Naive thymus-derived CD4-positive, alpha-beta T cell (primary cell): ENCODE measurements around the gene CREB5. TPM values are rescaled to one million over a fixed set of nuclear protein-coding genes. Genes with fewer than 3 reads are reported as not detected.

ENCODE experiments used
- ATAC-seq: fragments of 150-1000 bp; cut with Tn5 transposase; 2 replicates; pipeline ENCODE4 v1.10.0; 2021; ENCODE audit warnings: mild to moderate bottlenecking, moderate library complexity
- CTCF ChIA-PET: fragments of 350-600 bp; sonication (Branson Sonifier 250); formaldehyde crosslinking; loops from one replicate; lab custom pipeline; 2021; ENCODE audit warnings: antibody characterized with exemption; lab: Charles Lee
- POLR2A ChIA-PET: fragments of 350-600 bp; sonication (Branson Sonifier 250); formaldehyde crosslinking; loops from one replicate; lab custom pipeline; 2021; ENCODE audit warnings: antibody characterized with exemption, inconsistent platforms; lab: Charles Lee
- DNase-seq, 9 donors: peaks; one replicate each; pipeline versions ENCODE4 v3.0.0 to v3.0.0-alpha.2; 2020 to 2022; ENCODE audit warnings: mixed read lengths in 1 of 9
- H3K27ac ChIP-seq: one replicate; pipeline ENCODE4 v1.7.0; 2013; ENCODE audit warnings: mild to moderate bottlenecking, low read depth, low read length, moderate library complexity
- H3K27me3 ChIP-seq, 2 donors: one replicate each; pipeline ENCODE4 v1.7.0; 2013; ENCODE audit warnings: low read length in 2 of 2, mild to moderate bottlenecking in 2 of 2, moderate library complexity in 2 of 2; ENCODE audit not compliant: control insufficient read depth in 2 of 2, insufficient read depth in 2 of 2
- H3K36me3 ChIP-seq, 3 experiments: 1 replicate in 2 of 3; 2 replicates in 1 of 3; pipeline ENCODE4 v1.7.0; 2013; ENCODE audit warnings: low read length in 3 of 3, mild to moderate bottlenecking in 3 of 3, moderate library complexity in 1 of 3; ENCODE audit not compliant: insufficient read depth in 3 of 3, control insufficient read depth in 2 of 3
- H3K4me1 ChIP-seq, 2 donors: one replicate each; pipeline ENCODE4 v1.7.0; 2013; ENCODE audit warnings: low read length in 2 of 2, mild to moderate bottlenecking in 2 of 2, moderate library complexity in 1 of 2; ENCODE audit not compliant: control insufficient read depth in 2 of 2, insufficient read depth in 2 of 2
- H3K4me3 ChIP-seq: 2 replicates; pipeline ENCODE4 v1.7.0; 2013; ENCODE audit warnings: mild to moderate bottlenecking, low read length
- H3K9me3 ChIP-seq, 3 experiments: 1 replicate in 2 of 3; 2 replicates in 1 of 3; pipeline ENCODE4 v1.7.0; 2013; ENCODE audit warnings: low read length in 3 of 3; ENCODE audit not compliant: control insufficient read depth in 2 of 3
- H3K27ac Mint-ChIP-seq, 9 donors: one replicate each; pipeline ENCODE4 v1.8.0; 2020 to 2022; ENCODE audit warnings: mixed read lengths in 9 of 9, mild to moderate bottlenecking in 8 of 9, moderate library complexity in 5 of 9, inconsistent platforms in 2 of 9
- H3K27me3 Mint-ChIP-seq, 5 donors: one replicate each; pipeline ENCODE4 v1.8.0; 2021 to 2022; ENCODE audit warnings: mixed read lengths in 5 of 5, mild to moderate bottlenecking in 1 of 5
- H3K36me3 Mint-ChIP-seq, 5 donors: one replicate each; pipeline ENCODE4 v1.8.0; 2020 to 2022; ENCODE audit warnings: mixed read lengths in 5 of 5, mild to moderate bottlenecking in 3 of 5, inconsistent platforms in 1 of 5
- H3K4me1 Mint-ChIP-seq, 7 donors: one replicate each; pipeline ENCODE4 v1.8.0; 2020 to 2022; ENCODE audit warnings: mixed read lengths in 7 of 7, mild to moderate bottlenecking in 3 of 7, inconsistent platforms in 1 of 7
- H3K4me3 Mint-ChIP-seq, 10 donors: one replicate each; pipeline ENCODE4 v1.8.0; 2020 to 2022; ENCODE audit warnings: mild to moderate bottlenecking in 10 of 10, mixed read lengths in 10 of 10, moderate library complexity in 6 of 10, inconsistent platforms in 2 of 10
- H3K9me3 Mint-ChIP-seq, 11 donors: one replicate each; pipeline ENCODE4 v1.8.0; 2020 to 2022; ENCODE audit warnings: mixed read lengths in 11 of 11, mild to moderate bottlenecking in 4 of 11, inconsistent platforms in 1 of 11, moderate library complexity in 1 of 11
- intact Hi-C, 2 donors: fragments of 100-400 bp; cut with micrococcal nuclease; formaldehyde crosslinking; loops; one replicate each; pipeline ENCODE4 v1.15.1; 2023
- polyA plus RNA-seq, 2 donors: library from polyadenylated mRNA; unstranded; fragments of 300-500 nt; fragmentation: Illumina TruSeq; gene quantifications; one replicate each; pipeline ENCODE4 v1.2.3, GENCODE V29; 2021
- total RNA-seq, 6 experiments: library from RNA in 5 of 6; stranded (reverse) in 5 of 6; gene quantifications; 1 replicate in 5 of 6; 2 replicates in 1 of 6; pipeline ENCODE4 v1.2.3 and lab custom pipeline; 2021 to 2026

CREB5 gene
- total and polyA plus RNA-seq, 7 experiments from 2014 or later, result 0.22 to 18.4 (median 3.6) TPM; not detected in 4

DNA sequence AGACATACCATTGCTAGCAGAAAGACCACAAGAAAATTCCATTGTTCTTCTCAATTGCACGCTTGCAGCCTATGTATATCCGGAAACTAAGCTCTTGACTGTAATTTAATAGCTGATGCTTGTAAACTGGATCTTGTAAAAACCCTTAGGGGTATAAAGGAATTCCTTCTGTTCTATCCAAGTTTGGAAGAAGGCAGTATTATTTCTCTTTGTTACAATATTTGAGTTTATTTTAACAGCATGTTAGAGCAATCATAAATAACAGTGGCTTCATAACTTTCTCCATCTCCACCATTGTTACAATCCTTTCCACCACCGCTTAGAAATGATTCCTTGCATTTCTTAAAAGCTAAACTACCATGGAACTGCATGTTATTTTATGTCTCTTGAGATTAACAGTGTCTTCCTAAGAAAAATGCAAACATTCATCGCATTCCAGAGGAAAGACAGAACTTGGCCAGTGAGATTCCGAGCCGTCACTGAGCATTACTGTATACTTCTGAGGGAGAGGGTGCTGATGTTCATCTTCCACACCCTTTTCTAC is 453.4 kb downstream of the CREB5 start:
- Mint-ChIP-seq H3K27ac (no peak overlapping the region), H3K36me3 (no peaks in the 10 kb centered on the region), H3K27me3 (peaks cover 5 to 45% (median 31%) of the 10 kb centered on the region in 5 donors), H3K4me1 (no peaks in the 10 kb centered on the region), H3K4me3 (no peak overlapping the region), H3K9me3 (no peaks in the 10 kb centered on the region)
- H3K4me1 ChIP-seq, result no peaks in the 10 kb centered on the region
- DNase-seq, result no peak
- H3K36me3 ChIP-seq, result no peaks in the 10 kb centered on the region
- no peak for ATAC-seq
- H3K4me3 ChIP-seq, result no peak overlapping the region
- CTCF ChIA-PET, result no interaction called here
- intact Hi-C loops, result no loop called here
- H3K9me3 ChIP-seq, result no peaks in the 10 kb centered on the region
- POLR2A ChIA-PET, result no interaction called here
- H3K27me3 ChIP-seq, result peaks cover 0 to 5% of the 10 kb centered on the region in 2 donors
- H3K27ac ChIP-seq, result no peak overlapping the region

DNA sequence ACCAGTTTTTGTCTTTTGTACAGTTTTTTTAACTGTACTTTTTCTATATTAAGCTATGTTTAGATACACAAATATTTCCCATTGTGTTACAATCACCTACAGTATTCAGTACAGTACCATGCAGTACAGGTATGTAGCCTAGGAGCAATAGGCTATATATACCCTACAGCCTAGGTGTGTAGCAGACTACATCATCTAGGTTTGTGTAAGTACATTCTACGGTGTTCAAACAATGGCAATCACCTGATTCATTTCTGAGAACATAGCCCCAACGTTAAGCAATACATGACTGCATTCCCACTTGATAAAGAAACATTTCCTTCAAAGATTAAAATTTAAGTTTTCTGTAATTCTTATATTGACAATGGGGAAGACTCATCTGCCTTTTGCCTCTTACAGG is 456.4 kb downstream of the CREB5 start:
- H3K4me1 ChIP-seq, result no peaks in the 10 kb centered on the region
- no peaks in the 10 kb centered on the region for H3K9me3 Mint-ChIP-seq
- H3K27ac ChIP-seq, result no peak overlapping the region
- CTCF ChIA-PET, result no interaction called here
- H3K36me3 Mint-ChIP-seq, result no peaks in the 10 kb centered on the region
- intact Hi-C loops, result no loop called here
- H3K27ac Mint-ChIP-seq, result no peak overlapping the region
- peaks cover 5 to 34% (median 24%) of the 10 kb centered on the region in 5 donors for H3K27me3 Mint-ChIP-seq
- DNase-seq, result no peak
- no peaks in the 10 kb centered on the region for H3K4me1 Mint-ChIP-seq
- H3K4me3 ChIP-seq, result no peak overlapping the region
- POLR2A ChIA-PET, result no interaction called here
- no peaks in the 10 kb centered on the region for H3K27me3 ChIP-seq
- H3K36me3 ChIP-seq, result no peaks in the 10 kb centered on the region
- H3K4me3 Mint-ChIP-seq, result no peak overlapping the region
- no peaks in the 10 kb centered on the region for H3K9me3 ChIP-seq
- ATAC-seq, result no peak

GRCh38 chr7:28871077-28871476 is 458.8 kb downstream of the CREB5 start:
- Mint-ChIP-seq H3K4me3 (no peak overlapping the region), H3K9me3 (no peaks in the 10 kb centered on the region), H3K27me3 (peaks cover 5 to 33% (median 23%) of the 10 kb centered on the region in 5 donors), H3K4me1 (no peaks in the 10 kb centered on the region), H3K36me3 (no peaks in the 10 kb centered on the region), H3K27ac (no peak overlapping the region)
- H3K27me3 ChIP-seq, result no peaks in the 10 kb centered on the region
- no peak for ATAC-seq
- no peaks in the 10 kb centered on the region for H3K9me3 ChIP-seq
- intact Hi-C loops, result no loop called here
- H3K4me1 ChIP-seq, result no peaks in the 10 kb centered on the region
- ChIA-PET POLR2A (no interaction called here), CTCF (no interaction called here)
- DNase-seq, result no peak
- no peak overlapping the region for H3K27ac ChIP-seq
- no peaks in the 10 kb centered on the region for H3K36me3 ChIP-seq
- H3K4me3 ChIP-seq, result no peak overlapping the region

- DNase-seq (no peak), ATAC-seq (no peak)
- no peak overlapping the region for H3K4me3 ChIP-seq
- CTCF ChIA-PET, result no interaction called here
- POLR2A ChIA-PET, result no interaction called here
- no peaks in the 10 kb centered on the region for H3K4me1 ChIP-seq
- Mint-ChIP-seq H3K36me3 (no peaks in the 10 kb centered on the region), H3K9me3 (no peaks in the 10 kb centered on the region), H3K27me3 (peaks cover 2 to 33% (median 19%) of the 10 kb centered on the region in 5 donors), H3K27ac (no peak overlapping the region), H3K4me3 (no peak overlapping the region), H3K4me1 (no peaks in the 10 kb centered on the region)
- intact Hi-C loops, result no loop called here
- no peaks in the 10 kb centered on the region for H3K27me3 ChIP-seq
- no peak overlapping the region for H3K27ac ChIP-seq
- H3K9me3 ChIP-seq, result no peaks in the 10 kb centered on the region
- no peaks in the 10 kb centered on the region for H3K36me3 ChIP-seq
Measured at GRCh38 chr7:28871631-28872030, 459.3 kb downstream of the CREB5 start.

DNA sequence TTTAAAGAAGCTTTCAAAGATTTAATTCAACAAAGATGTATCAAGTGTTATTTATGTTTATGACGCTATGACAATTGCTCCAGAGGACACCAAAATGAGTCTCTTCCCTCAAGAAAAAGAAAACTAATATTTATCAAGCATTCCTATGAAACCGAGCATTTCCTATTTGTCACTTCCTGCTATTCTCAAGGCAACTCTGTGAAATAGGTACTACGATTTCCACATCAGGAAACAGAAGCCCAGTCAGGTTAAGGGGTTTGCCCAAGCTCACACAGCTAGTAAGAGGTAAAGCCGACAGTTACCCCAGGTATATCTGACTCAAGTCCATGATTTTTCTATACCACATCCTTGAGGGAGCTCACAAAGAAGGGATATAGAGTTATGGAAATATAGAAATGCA is 459.9 kb downstream of the CREB5 start:
- Mint-ChIP-seq H3K36me3 (no peaks in the 10 kb centered on the region), H3K27me3 (peaks cover 2 to 33% (median 13%) of the 10 kb centered on the region in 5 donors), H3K27ac (no peak overlapping the region), H3K4me3 (no peak overlapping the region), H3K9me3 (no peaks in the 10 kb centered on the region), H3K4me1 (no peaks in the 10 kb centered on the region)
- CTCF ChIA-PET, result interaction anchor here (0.6 kb wide), 1 partner anchor 32 kb away, joined by 3 read pairs; no protein-coding TSS in a partner anchor
- POLR2A ChIA-PET, result no interaction called here
- ATAC-seq (no peak), DNase-seq (no peak)
- no peaks in the 10 kb centered on the region for H3K27me3 ChIP-seq
- H3K4me1 ChIP-seq, result no peaks in the 10 kb centered on the region
- H3K27ac ChIP-seq, result no peak overlapping the region
- no peaks in the 10 kb centered on the region for H3K36me3 ChIP-seq
- H3K4me3 ChIP-seq, result no peak overlapping the region
- H3K9me3 ChIP-seq, result no peaks in the 10 kb centered on the region
- intact Hi-C loops, result no loop called here

GRCh38 chr7:28873365-28873764 is 461.0 kb downstream of the CREB5 start:
- Histone ChIP-seq H3K36me3 (no peaks in the 10 kb centered on the region), H3K4me1 (no peaks in the 10 kb centered on the region), H3K27ac (no peak overlapping the region), H3K27me3 (no peaks in the 10 kb centered on the region), H3K9me3 (no peaks in the 10 kb centered on the region), H3K4me3 (no peak overlapping the region)
- intact Hi-C loops, result no loop called here
- H3K9me3 Mint-ChIP-seq, result no peaks in the 10 kb centered on the region
- DNase-seq (no peak), ATAC-seq (no peak)
- no peaks in the 10 kb centered on the region for H3K4me1 Mint-ChIP-seq
- no peak overlapping the region for H3K27ac Mint-ChIP-seq
- peaks cover 2 to 33% (median 10%) of the 10 kb centered on the region in 5 donors for H3K27me3 Mint-ChIP-seq
- POLR2A ChIA-PET, result no interaction called here
- CTCF ChIA-PET, result no interaction called here
- H3K4me3 Mint-ChIP-seq, result no peak overlapping the region
- H3K36me3 Mint-ChIP-seq, result no peaks in the 10 kb centered on the region

DNA sequence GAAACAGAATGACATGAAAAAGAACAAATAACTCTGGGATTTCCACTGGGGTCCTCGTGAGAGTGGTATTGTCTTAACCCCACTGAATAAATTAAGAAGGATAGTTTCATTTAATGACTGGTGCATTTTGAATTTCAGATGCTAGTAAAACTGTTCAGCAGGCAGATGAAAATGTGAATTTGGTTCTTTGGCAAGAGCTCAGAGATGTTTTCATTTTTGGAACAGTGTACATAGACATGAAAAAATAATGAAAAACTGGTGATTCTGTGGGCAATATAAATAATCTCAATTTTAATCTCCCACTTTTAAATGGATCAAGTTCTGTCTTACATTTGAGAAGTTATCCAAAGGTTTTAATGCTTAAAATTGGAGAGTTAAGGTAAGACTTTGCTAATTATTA is 461.7 kb downstream of the CREB5 start:
- no peaks in the 10 kb centered on the region for H3K4me1 Mint-ChIP-seq
- POLR2A ChIA-PET, result no interaction called here
- no peak for DNase-seq
- Histone ChIP-seq H3K36me3 (no peaks in the 10 kb centered on the region), H3K9me3 (no peaks in the 10 kb centered on the region), H3K4me3 (no peak overlapping the region), H3K27ac (no peak overlapping the region), H3K4me1 (no peaks in the 10 kb centered on the region), H3K27me3 (no peaks in the 10 kb centered on the region)
- no peaks in the 10 kb centered on the region for H3K36me3 Mint-ChIP-seq
- CTCF ChIA-PET, result no interaction called here
- peaks cover 2 to 38% (median 15%) of the 10 kb centered on the region in 5 donors for H3K27me3 Mint-ChIP-seq
- H3K9me3 Mint-ChIP-seq, result no peaks in the 10 kb centered on the region
- intact Hi-C loops, result no loop called here
- no peak for ATAC-seq
- no peak overlapping the region for H3K27ac Mint-ChIP-seq
- H3K4me3 Mint-ChIP-seq, result no peak overlapping the region
